Measurements from ENCODE around the gene RPL27A.

Gene RPL27A

GRCh38 chr11:8676458-8676857 lies 6.1 kb upstream of the RPL27A start:
- no peak for DNase-seq

- DNase-seq, result no peak
These were observed 3.6 kb upstream of the RPL27A start for GRCh38 chr11:8679006-8679405.

DNA sequence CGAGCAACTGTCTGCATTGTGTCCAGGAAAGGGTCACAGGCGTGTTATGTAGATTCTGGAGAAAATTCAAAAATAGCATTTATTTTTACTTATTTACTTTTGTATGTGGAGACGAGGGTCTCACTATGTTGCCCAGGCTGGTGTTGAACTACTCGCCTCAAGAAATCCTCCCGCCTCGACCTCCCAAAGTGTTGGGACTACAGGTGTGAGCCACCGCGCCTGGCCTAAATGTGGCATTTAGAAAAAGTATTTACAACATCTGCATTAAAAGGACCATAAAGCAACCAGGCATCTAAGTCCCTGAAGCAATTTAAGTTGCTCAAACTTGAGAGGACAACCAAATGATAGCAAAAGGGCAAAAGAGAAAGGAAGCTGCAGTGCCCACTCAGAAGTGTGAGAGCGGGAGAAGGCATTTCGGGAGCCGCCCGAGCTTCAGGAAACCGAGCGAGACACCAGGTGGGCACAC lies 722 bp upstream of the RPL27A start:
- no peak for DNase-seq

- DNase-seq, result no peak
These were observed 669 bp downstream of the RPL27A start for GRCh38 chr11:8683115-8683807.

DNA sequence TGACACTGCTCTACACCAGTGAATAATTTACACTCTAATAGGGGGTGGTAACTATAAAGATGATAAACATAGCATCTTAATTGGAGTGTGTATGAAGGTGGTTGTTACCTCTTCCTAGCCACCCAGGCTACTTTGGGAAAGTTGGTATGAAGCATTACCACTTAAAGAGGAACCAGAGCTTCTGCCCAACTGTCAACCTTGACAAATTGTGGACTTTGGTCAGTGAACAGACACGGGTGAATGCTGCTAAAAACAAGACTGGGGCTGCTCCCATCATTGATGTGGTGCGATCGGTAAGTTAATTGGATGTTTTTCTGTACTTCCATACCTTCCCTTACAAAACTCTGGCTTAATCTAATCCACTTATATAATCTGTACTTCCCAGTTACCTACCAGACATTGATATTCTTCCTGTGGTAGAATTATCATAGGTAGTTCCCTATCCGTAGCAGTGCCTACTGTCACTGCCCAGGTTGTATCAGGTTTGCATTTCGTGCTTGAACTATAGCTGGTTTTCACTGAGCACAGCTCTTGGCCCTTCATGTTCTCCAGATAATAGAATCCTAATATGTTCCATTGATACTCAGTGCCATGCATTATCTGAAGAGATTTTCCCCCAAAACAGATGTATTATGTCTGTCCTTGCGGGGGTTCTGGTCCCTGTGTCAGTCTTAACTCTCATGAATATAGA lies 2.2 kb downstream of the RPL27A start:
- no peak for DNase-seq

DNA sequence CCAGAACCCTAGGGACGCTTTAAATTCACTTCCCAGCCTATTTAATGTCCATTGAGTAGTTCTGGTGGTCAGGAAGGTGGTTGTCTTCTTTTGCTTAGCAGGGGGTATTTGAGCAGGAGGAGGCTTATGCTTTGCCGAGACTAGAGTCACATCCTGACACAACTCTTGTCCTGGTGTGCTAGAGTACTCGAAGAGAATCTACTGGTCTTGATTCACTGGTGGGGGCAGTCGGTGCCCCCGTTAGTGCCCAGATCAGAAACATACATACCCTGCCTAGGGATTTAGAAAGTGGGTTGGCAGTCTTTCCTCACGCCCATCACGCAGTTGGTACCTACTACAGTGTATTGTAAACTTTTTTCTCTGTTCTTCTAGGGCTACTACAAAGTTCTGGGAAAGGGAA lies 2.7 kb downstream of the RPL27A start:
- DNase-seq, result no peak

GRCh38 chr11:8685820-8686219 lies 3.2 kb downstream of the RPL27A start:
- no peak for DNase-seq

GRCh38 chr11:8686325-8686724 lies 3.7 kb downstream of the RPL27A start:
- DNase-seq, result no peak

- DNase-seq, result peak; percentile 93 to 94
These were observed 6.1 kb downstream of the RPL27A start for GRCh38 chr11:8688414-8689362.

GRCh38 chr11:8689726-8690255 lies 7.2 kb downstream of the RPL27A start:
- DNase-seq, result no peak

GRCh38 chr11:8690374-8691342 lies 8.1 kb downstream of the RPL27A start:
- no peak for DNase-seq

- no peak for DNase-seq
These were observed 9.0 kb downstream of the RPL27A start for GRCh38 chr11:8691601-8692000.

DNA sequence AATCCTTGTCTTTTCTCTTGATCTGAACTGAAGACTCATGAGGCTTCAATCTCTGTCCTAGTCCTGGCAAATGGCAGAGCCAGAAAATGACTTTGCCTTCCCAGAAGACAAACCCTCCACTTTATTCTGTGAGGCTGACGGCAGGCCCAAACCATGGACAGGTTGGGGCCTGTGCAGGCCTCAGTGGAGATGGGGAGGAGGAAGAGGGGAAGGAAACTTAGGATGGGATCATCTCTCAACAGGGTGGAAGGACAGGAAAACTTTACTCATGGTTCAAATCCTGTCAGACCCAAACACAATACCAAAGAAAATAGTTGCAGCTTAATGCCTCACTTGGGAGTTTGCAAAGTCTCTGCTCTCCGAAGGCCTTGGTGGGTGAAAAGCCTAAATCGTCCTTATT lies 9.8 kb downstream of the RPL27A start:
- DNase-seq, result no peak

DNA sequence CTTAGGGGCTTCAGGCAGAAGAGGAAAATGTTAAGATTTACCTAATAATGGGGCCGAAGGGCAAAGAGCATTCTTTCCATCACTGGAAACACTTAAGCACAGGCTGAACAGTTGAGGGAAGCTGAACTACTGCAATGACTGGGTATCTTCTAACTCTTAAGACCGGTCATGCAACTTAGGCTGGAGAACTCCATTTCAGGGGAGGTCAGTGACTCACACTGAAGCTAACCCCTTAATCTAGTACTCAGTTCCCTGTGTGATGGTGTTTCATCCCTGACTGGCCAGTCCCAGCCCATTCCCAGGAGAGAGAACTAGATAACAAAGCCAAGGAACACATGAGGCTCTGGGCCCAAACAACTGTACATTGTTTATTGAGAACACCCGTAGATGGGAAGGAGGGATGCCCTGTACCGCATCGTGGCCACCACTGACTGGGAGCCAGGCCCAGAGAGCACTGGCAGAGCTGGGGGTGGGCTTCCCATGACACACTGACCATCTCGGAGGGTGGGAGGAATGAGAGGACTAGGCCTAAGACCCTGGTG lies 10.5 kb downstream of the RPL27A start:
- DNase-seq, result no peak

DNA sequence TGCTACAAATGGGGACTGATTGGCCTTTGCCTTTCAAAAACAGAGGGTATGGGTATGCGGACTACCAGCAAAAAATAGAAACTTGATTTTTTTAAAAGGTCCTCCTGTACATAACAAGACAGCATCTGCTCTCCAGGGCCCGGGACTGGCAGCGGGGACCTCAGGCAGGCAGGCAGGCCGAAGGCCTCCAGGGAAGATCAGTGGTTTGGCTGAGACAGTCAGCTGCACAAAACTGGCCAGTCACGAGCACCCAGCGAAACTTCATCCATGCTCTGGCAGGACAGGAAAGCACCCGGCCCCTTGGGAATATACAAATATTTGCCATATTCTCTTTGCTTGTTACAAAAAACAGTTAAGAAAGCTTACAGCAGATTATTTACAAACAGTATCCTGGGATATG lies 11.0 kb downstream of the RPL27A start:
- no peak for DNase-seq

DNA sequence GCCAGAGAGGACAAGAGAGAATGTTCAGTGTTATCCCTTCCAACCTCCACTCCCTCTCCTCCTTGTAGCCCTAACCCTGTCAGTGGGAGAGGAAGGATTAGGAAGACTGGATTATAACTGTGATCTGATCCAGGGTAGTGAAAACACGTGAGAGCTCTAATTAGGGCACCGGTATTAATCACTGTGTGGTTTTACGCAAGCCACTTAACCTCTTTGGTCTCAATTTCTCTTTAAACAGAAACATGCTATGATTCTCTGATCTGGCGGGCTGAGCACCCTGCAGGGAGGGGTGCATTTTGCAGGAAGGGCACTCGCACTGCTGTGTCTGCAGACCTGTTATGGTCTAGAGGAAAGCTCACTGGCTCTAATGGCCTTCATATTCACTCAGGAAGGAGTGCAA lies 11.5 kb downstream of the RPL27A start:
- DNase-seq, result no peak

- DNase-seq, result no peak
These were observed 14.5 kb downstream of the RPL27A start for GRCh38 chr11:8697054-8697453.

DNA sequence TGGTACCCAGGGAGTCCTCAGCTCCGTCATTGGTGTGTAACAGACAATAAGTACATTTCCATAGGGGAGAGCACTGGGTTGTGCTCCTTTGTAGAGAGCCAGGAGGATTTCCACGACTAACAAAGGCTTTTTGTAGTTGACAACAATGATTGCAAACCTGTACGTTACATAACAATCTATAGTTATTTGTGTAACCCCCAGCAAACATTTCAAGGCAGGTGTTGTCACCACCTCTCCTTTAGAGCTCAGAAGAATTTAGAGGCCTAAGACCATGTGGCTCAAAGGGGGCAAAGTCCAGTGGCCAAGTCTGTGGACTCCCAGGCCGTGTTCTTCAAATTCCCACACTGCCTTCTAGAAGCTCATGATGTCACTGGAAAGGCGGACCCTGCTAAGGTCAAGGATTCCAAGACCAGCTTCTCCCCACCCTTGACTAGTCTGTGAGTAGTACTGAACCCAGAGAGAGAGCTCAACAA lies 15.8 kb downstream of the RPL27A start:
- no peak for DNase-seq

- no peak for DNase-seq
These were observed 16.4 kb downstream of the RPL27A start for GRCh38 chr11:8698917-8699441.

GRCh38 chr11:8699903-8700302 lies 17.3 kb downstream of the RPL27A start:
- DNase-seq, result no peak

GRCh38 chr11:8701891-8702597 lies 19.5 kb downstream of the RPL27A start:
- no peak for DNase-seq
